Testis (tissue), 2 donors: Measurements from ENCODE around the gene ISL1.

Experiments
- CTCF ChIP-seq, 3 experiments: fragments of 450-650 bp in 2 of 3; fragments of 200-600 bp in 1 of 3; sonication (generic) in 1 of 3; IDR thresholded peaks; one replicate each; pipeline ENCODE4 v1.5.1; 2016 to 2019; ENCODE audit warnings: antibody characterized with exemption in 3 of 3, mild to moderate bottlenecking in 2 of 3, moderate library complexity in 1 of 3
- POLR2A ChIP-seq: fragments of 450-650 bp; IDR thresholded peaks from one replicate; pipeline ENCODE4 v1.6.1; 2017; ENCODE audit warnings: antibody characterized with exemption, mild to moderate bottlenecking, moderate library complexity

DNA sequence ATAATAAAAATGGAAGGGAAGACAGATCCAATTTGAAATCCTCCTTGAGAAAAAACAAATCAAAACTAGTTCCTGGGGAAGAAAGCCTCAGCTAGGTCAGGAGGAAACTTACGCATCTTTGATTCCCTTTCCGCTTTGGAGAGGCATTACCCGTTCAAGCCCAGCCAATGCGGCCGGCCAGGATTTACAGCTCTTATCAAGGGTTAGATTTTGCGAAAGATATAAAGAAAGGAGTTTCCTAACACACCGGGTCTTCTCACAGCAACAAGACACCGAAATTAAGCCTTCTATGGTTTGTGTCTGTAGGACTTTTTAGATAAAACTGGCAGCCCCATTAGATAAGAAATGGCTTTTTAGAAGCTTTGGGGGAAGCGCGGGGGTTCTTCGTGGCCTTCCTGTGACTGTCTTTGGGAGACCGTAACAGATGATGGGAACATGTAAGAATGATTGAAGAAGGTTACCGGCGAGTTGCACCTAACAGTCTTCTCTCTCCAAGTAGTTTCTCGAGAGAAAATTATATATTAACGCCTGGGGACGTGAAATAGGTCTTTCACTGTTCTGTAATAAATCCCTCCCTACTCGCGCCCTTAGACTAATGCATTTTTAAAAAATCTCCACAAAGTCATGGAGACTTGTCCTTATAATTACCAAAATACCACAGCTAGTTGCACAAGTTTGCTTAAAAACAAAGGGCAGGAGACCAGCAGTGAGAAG is 1.3 kb upstream of the ISL1 start:
- TF ChIP-seq POLR2A = no peak
- no peak for TF ChIP-seq CTCF (IDR thresholded peaks at IDR 0.05)
